AG09319 (cell line): Measurements from ENCODE around the gene STARD3.

Experiments used
- DNase-seq: peaks from one replicate; pipeline ENCODE4 v3.0.0-alpha.2; 2010; ENCODE audit warnings: low read depth; ENCODE audit errors: extremely low read depth
- CTCF ChIP-seq: IDR thresholded peaks from 2 replicates; pipeline ENCODE4 v1.5.1; 2011; ENCODE audit warnings: low read depth, mild to moderate bottlenecking, inconsistent platforms, low read length, moderate library complexity

Gene STARD3

DNA sequence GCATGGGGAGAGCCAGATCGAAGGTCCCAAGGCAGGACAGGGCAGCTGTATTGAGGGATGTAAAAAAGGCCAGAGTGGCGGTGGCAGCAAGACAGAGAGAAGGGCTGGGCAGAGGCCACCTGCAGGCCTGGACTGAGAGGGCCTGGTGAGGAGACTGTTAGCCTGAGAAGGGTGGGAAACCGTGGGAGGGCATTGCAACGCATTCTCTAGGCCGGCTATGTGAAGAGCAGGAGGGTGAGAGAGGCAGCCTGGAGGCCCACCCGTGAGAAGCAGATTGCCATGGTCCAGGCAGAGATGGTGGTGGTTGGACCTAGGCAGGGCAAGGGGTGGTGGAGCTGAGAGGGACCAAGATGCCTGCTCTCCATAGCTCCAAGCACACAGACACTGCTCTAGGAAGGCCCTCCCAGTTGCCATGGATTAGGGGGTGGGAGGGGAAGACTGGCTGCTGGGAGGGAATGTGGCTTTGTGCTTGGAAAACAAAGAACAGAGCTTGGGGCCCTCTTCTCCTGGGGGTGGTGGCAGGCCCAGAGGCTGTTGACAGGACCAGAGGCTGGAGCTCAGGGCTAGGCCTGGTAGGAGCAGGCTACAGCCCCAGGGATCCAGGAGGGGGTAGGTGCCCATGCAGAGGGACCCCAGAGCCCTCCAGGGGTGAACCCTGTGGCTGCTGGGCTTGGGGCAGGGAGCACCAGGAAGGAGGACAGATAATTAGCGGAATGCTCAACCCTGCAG, 15.8 kb downstream of the STARD3 start:
- no peak for TF ChIP-seq CTCF
- DNase-seq, result no peak

GRCh38 chr17:39653316-39653661, 16.3 kb downstream of the STARD3 start:
- DNase-seq, result no peak
- no peak for TF ChIP-seq CTCF

- DNase-seq, result no peak
- peak; percentile 76 for TF ChIP-seq CTCF
These were observed 16.9 kb downstream of the STARD3 start for GRCh38 chr17:39653662-39654331.

GRCh38 chr17:39655105-39655504, 18.2 kb downstream of the STARD3 start:
- no peak for DNase-seq
- TF ChIP-seq CTCF, result no peak

- no peak for DNase-seq
- TF ChIP-seq CTCF, result no peak
These were observed 21.4 kb downstream of the STARD3 start for GRCh38 chr17:39658346-39658745.

DNA sequence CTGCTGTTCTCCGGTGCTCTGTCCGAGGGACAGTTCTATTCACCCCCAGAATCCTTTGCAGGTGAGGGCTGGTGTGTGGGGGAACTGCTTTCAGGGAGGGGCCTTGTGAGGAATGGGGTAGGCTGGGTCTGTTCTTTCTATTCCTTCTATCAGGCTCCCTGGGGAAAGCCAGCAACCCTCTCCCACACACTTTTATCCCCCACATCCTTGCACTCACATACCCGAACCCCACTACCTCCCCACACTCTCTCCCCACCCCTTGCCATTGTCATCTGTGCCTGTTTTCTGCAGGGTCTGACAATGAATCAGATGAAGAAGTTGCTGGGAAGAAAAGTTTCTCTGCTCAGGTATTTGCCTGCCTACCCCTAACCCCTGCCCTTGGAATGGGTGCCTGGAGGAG, 21.8 kb downstream of the STARD3 start:
- TF ChIP-seq CTCF, result no peak
- DNase-seq, result no peak

DNA sequence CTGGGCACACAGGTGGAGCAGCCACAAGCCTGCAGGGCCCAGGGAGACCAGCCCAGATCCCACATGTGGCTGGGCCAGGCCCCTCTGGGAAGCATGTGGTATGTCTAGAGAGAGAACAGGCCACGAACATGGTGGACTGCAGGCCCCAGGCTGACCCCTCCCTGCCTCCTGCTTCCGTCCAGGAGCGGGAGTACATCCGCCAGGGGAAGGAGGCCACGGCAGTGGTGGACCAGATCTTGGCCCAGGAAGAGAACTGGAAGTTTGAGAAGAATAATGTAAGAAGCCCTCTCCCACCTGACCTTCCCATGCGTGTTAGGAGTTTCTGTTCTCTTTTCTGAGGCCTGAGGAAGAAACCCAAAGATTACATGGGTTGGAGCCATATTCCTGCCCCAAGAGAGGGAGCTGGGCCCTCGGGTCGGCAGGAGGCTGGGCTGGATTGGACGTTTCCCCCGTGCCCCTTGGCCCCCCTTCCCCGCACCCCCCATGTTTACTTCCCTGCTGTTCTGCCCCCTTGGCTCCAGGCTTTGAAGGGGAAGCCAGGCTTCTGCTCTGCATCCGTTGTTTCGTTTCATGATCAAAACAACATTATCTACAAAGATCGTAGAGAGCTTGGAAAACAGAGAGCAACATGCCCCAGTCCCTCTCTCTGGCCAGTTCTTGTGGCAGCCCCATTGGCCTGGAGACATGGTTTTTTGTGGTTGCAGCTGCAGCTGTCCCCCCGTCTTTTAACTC, 22.5 kb downstream of the STARD3 start:
- no peak for DNase-seq
- TF ChIP-seq CTCF, result no peak
